ACC112 (cell line): Measurements from ENCODE around the gene CCDC85B.
A peak's percentile ranks its signal among the peaks of the same experiment; 100 is the strongest.

Experiments
- H2AFZ ChIP-seq: fragments of 200-600 bp; sonication (generic); one replicate; pipeline ENCODE4 v1.6.0; 2017; ENCODE audit warnings: antibody characterized with exemption, low read length; ENCODE audit not compliant: unreplicated experiment
- H3K27ac ChIP-seq: fragments of 200-600 bp; sonication (generic); 2 replicates; pipeline ENCODE4 v1.5.1; 2014; ENCODE audit warnings: low read depth, mild to moderate bottlenecking, antibody characterized with exemption, low read length, moderate library complexity
- H3K27me3 ChIP-seq: fragments of 200-600 bp; sonication (generic); 2 replicates; pipeline ENCODE4 v1.6.1; 2014; ENCODE audit warnings: mild to moderate bottlenecking, antibody characterized with exemption, low read length, moderate library complexity, mixed read lengths; ENCODE audit not compliant: insufficient read depth
- H3K36me3 ChIP-seq: fragments of 200-600 bp; sonication (generic); 2 replicates; pipeline ENCODE4 v1.6.1; 2016; ENCODE audit warnings: mild to moderate bottlenecking, antibody characterized with exemption, low read length, moderate library complexity, mixed read lengths; ENCODE audit not compliant: insufficient read depth
- H3K4me1 ChIP-seq: fragments of 200-600 bp; sonication (generic); one replicate; pipeline ENCODE4 v1.6.1; 2016; ENCODE audit warnings: low read length, mixed read lengths; ENCODE audit not compliant: insufficient read depth, unreplicated experiment, control insufficient read depth
- H3K4me3 ChIP-seq: fragments of 200-600 bp; sonication (generic); 2 replicates; pipeline ENCODE4 v1.5.1; 2014; ENCODE audit warnings: mild to moderate bottlenecking, low read depth, low read length
- H3K79me2 ChIP-seq: fragments of 200-600 bp; sonication (generic); one replicate; pipeline ENCODE4 v1.6.0; 2016; ENCODE audit warnings: low read length; ENCODE audit not compliant: control insufficient read depth, unreplicated experiment, insufficient read depth

Gene CCDC85B

GRCh38 chr11:65871811-65872548, 18.5 kb upstream of the CCDC85B start:
- Histone ChIP-seq H3K36me3 (peaks cover 13% of the 10 kb centered on the region; the same call in 1 of the 2 replicates), H3K27me3 (no peaks in the 10 kb centered on the region), H3K4me3 (peak overlapping the region; percentile 73), H3K4me1 (peaks cover 27% of the 10 kb centered on the region), H3K27ac (peak overlapping the region; percentile 40), H2AFZ (peak overlapping the region; percentile 13), H3K79me2 (peaks cover 17% of the 10 kb centered on the region)

DNA sequence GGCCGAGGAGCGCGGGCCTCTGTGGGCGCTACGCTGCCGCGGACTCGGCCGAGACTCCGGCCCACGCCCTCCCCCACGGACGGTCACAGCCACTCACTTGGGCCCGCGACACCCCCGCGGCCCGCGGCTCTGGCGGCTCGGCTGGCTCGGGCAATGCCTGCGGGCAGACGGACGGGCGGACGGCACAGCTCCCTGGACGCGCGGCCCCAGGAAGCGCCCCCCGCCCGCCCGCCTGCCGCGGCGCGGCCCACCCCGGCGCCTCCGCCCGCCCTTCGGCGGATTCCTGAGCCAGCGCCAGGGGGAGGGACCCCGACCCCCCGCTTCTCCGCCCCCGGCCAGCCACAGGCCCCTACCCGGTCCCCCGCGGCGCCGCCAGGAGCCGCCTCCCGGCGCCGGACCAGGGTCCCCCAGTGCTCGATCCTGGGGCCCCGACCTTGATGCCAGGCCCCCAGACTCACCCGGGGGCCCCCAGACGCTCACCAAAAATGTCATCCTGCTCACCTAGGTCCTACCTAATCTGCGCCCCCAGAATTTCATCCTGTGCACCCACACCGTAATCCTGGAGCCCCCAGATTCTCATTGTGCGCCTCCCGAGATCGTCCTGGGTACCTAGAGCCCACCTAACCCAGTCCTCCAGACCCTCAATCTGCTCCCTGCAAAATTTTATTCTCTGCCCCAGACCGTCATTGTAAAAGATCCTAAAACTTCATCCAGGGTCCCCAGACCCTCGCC, 17.7 kb upstream of the CCDC85B start, which contains the start of gene EFEMP2:
TSS of gene EFEMP2 (minus strand) at position 215 of the 732 bp plus-strand sequence. CDS start 446 bp downstream, outside the sequence.
- Histone ChIP-seq H3K4me3 (peak within 1 kb of the TSS; percentile 73), H3K27me3 (no peaks in the 10 kb centered on the region), H3K4me1 (peaks cover 27% of the 10 kb centered on the region), H3K36me3 (peaks cover 6% of the 10 kb centered on the region; the same call in 1 of the 2 replicates), H3K79me2 (peaks cover 17% of the 10 kb centered on the region), H2AFZ (peak within 1 kb of the TSS; percentile 13), H3K27ac (peak within 1 kb of the TSS; percentile 40)

DNA sequence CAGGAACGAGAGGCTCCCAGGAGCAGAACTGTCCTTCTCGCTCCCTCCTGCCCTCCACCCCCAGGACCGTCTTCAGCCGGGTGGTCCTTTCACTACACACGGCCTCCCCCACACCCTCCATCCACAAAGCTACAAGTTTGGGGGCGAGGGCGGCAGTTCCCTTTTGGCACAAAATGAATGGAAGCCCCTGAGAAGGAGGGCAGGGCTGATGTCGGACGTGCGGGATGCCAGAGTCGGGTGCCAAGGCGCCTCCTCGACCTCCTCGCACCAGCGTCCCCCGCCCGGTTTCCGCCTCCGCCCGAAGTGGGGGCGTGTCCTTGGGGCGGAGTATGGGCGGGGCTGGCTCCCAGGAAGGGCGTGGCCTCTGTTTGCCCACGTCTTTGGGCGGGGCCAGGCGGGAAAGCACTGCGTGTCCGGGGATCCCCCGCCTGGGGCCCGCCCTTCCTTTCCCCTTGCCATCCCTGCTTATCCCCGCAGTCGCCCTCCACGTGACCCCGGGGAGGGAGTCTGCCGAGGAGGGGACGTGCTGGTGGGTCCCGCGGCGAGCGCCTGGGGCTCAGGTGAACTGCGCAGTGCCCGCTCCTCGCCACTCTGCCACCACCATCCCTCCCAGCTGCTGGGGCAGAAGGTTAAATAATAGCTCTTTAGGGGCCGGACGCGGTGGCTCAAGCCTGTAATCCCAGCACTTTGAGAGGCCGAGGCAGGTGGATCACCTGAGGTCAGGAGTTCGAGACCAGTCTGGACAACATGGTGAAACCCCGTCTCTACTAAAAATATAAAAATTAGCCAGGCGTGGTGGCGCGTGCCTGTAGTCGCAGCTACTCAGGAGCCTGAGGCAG, 16.9 kb upstream of the CCDC85B start:
- H3K4me1 ChIP-seq: peaks cover 27% of the 10 kb centered on the region
- H2AFZ ChIP-seq: no peak overlapping the region
- no peaks in the 10 kb centered on the region for H3K36me3 ChIP-seq
- H3K79me2 ChIP-seq: peaks cover 17% of the 10 kb centered on the region
- peak overlapping the region; percentile 40 for H3K27ac ChIP-seq
- H3K27me3 ChIP-seq: no peaks in the 10 kb centered on the region
- H3K4me3 ChIP-seq: peak overlapping the region; percentile 73

- no peak within 1 kb of the TSS for H3K27ac ChIP-seq
- H3K36me3 ChIP-seq: peaks cover 12% of the 10 kb centered on the region; the same call in 1 of the 2 replicates
- H3K4me3 ChIP-seq: no peak within 1 kb of the TSS
- peaks cover 8% of the 10 kb centered on the region for H3K4me1 ChIP-seq
- H3K79me2 ChIP-seq: peaks cover 3% of the 10 kb centered on the region
- H2AFZ ChIP-seq: no peak within 1 kb of the TSS
- no peaks in the 10 kb centered on the region for H3K27me3 ChIP-seq
These were observed 10.9 kb upstream of the CCDC85B start, which contains the start of gene CTSW for GRCh38 chr11:65879617-65880016. CTSW (plus strand) TSS chr11:65879837; CDS start chr11:65879855, 18 bp downstream.

GRCh38 chr11:65880027-65880426, 10.4 kb upstream of the CCDC85B start:
- peaks cover 12% of the 10 kb centered on the region; the same call in 1 of the 2 replicates for H3K36me3 ChIP-seq
- H2AFZ ChIP-seq: no peak overlapping the region
- H3K79me2 ChIP-seq: peaks cover 4% of the 10 kb centered on the region
- no peaks in the 10 kb centered on the region for H3K27me3 ChIP-seq
- H3K4me3 ChIP-seq: no peak overlapping the region
- H3K27ac ChIP-seq: no peak overlapping the region
- H3K4me1 ChIP-seq: peaks cover 12% of the 10 kb centered on the region

DNA sequence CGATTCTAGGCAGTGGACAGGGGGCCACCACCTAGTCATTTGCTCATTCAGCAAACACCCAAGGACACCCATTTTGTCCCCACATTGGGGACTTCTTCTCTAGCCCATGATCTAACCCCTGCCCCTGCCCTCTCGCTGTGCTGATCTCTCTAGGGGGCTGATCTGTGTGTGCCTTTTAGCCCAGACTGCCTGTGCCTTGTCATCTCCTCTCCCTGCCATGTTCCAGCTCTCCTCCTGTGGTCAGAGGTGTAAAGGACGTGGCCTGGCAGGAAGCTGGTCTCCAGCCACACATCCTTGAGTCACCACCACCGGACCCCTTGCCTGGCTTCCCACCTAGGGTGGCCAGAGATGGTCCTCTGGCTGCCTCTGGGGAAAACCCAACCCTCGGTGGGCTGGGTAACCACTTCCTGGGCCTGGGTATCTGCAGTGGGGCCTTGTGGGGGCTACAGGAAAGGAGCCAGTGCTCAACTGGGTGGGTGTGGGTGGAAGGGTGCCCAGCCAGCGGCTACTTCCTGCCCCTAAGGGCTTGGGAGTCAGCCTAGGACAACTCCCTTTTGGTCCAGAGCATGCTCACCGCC, 9.5 kb upstream of the CCDC85B start:
- Histone ChIP-seq H3K27ac (no peak overlapping the region), H3K79me2 (peaks cover 8% of the 10 kb centered on the region), H3K36me3 (peaks cover 12% of the 10 kb centered on the region; the same call in 1 of the 2 replicates), H3K4me1 (peaks cover 18% of the 10 kb centered on the region), H3K4me3 (no peak overlapping the region), H2AFZ (no peak overlapping the region), H3K27me3 (no peaks in the 10 kb centered on the region)

DNA sequence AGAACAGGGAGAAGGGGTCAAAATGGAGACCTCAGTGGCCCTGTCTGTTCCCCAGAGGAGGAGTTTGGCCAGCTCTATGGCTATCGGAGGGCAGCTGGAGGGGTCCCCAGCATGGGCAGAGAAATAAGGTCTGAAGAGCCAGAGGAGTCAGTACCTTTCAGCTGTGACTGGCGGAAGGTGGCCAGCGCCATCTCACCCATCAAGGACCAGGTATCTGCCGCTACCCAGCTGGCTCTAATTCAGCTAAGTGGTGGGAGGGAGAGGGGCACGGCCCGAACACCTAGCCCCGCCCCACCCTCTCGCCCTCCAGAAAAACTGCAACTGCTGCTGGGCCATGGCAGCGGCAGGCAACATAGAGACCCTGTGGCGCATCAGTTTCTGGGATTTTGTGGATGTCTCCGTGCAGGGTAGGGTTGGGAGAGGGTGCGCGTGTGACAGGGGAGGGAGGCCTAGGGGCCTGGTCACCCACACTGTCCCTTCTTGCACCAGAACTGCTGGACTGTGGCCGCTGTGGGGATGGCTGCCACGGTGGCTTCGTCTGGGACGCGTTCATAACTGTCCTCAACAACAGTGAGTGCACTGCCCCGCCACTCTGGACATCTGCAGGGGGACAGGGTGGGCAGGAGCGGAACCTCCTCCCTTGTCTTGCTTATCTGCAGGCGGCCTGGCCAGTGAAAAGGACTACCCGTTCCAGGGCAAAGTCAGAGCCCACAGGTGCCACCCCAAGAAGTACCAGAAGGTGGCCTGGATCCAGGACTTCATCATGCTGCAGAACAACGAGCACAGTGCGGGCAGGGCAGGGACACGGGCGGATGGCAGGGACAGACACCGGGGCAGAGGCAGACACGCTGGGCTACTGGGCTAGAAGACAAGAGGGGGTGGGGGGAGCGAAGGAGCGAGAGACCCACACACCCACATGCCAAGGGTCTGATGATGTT, 8.1 kb upstream of the CCDC85B start:
- peaks cover 12% of the 10 kb centered on the region; the same call in 1 of the 2 replicates for H3K36me3 ChIP-seq
- no peak overlapping the region for H3K27ac ChIP-seq
- peaks cover 15% of the 10 kb centered on the region for H3K79me2 ChIP-seq
- peaks cover 26% of the 10 kb centered on the region for H3K4me1 ChIP-seq
- no peak overlapping the region for H3K4me3 ChIP-seq
- H2AFZ ChIP-seq: no peak overlapping the region
- H3K27me3 ChIP-seq: no peaks in the 10 kb centered on the region

DNA sequence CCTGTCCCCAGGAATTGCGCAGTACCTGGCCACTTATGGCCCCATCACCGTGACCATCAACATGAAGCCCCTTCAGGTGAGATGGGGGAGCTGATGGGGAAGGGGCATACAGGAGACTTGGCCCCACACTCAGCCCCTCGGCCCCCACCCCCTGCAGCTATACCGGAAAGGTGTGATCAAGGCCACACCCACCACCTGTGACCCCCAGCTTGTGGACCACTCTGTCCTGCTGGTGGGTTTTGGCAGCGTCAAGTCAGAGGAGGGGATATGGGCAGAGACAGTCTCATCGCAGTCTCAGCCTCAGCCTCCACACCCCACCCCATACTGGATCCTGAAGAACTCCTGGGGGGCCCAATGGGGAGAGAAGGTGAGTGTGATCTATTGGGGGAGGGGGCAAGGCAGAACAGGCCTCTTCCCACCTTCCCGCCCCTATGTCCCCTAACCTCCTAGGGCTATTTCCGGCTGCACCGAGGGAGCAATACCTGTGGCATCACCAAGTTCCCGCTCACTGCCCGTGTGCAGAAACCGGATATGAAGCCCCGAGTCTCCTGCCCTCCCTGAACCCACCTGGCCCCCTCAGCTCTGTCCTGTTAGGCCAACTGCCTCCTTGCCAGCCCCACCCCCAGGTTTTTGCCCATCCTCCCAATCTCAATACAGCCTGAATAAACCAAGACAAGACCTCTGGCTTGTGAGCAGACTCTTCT, 7.3 kb upstream of the CCDC85B start:
- H3K27ac ChIP-seq: no peak overlapping the region
- no peak overlapping the region for H2AFZ ChIP-seq
- no peak overlapping the region for H3K4me3 ChIP-seq
- H3K36me3 ChIP-seq: peaks cover 12% of the 10 kb centered on the region; the same call in 1 of the 2 replicates
- H3K4me1 ChIP-seq: peaks cover 26% of the 10 kb centered on the region
- peaks cover 18% of the 10 kb centered on the region for H3K79me2 ChIP-seq
- H3K27me3 ChIP-seq: no peaks in the 10 kb centered on the region
